Ovary (tissue), 3 donors: ENCODE measurements around the gene MDC1.

Experiments
- POLR2A ChIP-seq: fragments of 450-650 bp; IDR thresholded peaks from one replicate; pipeline ENCODE4 v1.6.1; 2017; ENCODE audit warnings: antibody characterized with exemption, mild to moderate bottlenecking, moderate library complexity
- TF ChIP-seq, protein P1 (sequence below), 3 donors: fragments of 450-650 bp in 2 of 3; fragments of 200-600 bp in 1 of 3; IDR thresholded peaks; one replicate each; pipeline versions ENCODE4 v1.5.1 to v1.8.0; 2016 to 2022; ENCODE audit warnings: antibody characterized with exemption in 3 of 3, mild to moderate bottlenecking in 1 of 3
- donor health status: DM: no; HTN: no; CAD: no.

DNA sequence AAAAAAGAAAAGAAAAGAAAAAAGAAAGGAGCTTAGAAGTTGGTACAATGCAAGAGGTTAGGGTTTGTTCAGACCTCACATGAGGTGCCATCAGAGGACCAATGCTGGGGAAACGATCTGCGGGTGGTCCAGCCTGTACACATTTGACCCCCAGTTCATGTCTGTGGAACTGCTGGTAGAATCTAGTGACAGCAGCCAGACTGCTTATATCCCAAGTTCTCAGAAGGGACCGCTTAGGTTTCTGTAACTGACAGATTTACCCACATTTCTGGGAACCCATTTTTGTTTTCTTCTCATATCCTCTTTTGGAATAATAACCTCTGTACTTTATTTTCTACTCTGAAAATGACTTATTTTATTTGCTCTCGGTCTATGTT is 35.3 kb downstream of the MDC1 start:
- TF ChIP-seq, protein P1, sequence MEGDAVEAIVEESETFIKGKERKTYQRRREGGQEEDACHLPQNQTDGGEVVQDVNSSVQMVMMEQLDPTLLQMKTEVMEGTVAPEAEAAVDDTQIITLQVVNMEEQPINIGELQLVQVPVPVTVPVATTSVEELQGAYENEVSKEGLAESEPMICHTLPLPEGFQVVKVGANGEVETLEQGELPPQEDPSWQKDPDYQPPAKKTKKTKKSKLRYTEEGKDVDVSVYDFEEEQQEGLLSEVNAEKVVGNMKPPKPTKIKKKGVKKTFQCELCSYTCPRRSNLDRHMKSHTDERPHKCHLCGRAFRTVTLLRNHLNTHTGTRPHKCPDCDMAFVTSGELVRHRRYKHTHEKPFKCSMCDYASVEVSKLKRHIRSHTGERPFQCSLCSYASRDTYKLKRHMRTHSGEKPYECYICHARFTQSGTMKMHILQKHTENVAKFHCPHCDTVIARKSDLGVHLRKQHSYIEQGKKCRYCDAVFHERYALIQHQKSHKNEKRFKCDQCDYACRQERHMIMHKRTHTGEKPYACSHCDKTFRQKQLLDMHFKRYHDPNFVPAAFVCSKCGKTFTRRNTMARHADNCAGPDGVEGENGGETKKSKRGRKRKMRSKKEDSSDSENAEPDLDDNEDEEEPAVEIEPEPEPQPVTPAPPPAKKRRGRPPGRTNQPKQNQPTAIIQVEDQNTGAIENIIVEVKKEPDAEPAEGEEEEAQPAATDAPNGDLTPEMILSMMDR (IDR thresholded peaks at IDR 0.05), result no peak
- TF ChIP-seq POLR2A, result no peak
